ENCODE data around the gene ADD2.

- TF ChIP-seq CTCF (IDR thresholded peaks at IDR 0.05; ENCODE audit: insufficient read depth, low read depth, low read length): no peak
- TF ChIP-seq EZH2 (IDR thresholded peaks at IDR 0.05; ENCODE audit: insufficient read depth, low read length): no peak
Measured at GRCh38 chr2:70664525-70664924, 103.5 kb downstream of the ADD2 start.
